ENCODE measurements around the gene SLC44A3. TPM values are rescaled to one million over a fixed set of nuclear protein-coding genes. Genes with fewer than 3 reads are reported as not detected.

The SLC44A3 gene
- total RNA-seq, 2 donors from 2014 or later = 55.4 to 71.4 TPM

GRCh38 chr1:94919241-94920030 is 99.3 kb downstream of the SLC44A3 start:
- Histone ChIP-seq H3K9ac (ENCODE audit: low read depth in 2 of 2, low read length in 2 of 2) (peak overlapping the region in 1 of 2 donors; percentile 22), H3K4me3 (no peak overlapping the region), H3K27ac (peak overlapping the region; percentile 41), H3K36me3 (no peaks in the 10 kb centered on the region), H3K4me1 (peaks cover 6% of the 10 kb centered on the region), H3K27me3 (no peaks in the 10 kb centered on the region), H3K9me3 (no peaks in the 10 kb centered on the region)
- peak; percentile 59 for DNase-seq
- TF ChIP-seq, protein P1, sequence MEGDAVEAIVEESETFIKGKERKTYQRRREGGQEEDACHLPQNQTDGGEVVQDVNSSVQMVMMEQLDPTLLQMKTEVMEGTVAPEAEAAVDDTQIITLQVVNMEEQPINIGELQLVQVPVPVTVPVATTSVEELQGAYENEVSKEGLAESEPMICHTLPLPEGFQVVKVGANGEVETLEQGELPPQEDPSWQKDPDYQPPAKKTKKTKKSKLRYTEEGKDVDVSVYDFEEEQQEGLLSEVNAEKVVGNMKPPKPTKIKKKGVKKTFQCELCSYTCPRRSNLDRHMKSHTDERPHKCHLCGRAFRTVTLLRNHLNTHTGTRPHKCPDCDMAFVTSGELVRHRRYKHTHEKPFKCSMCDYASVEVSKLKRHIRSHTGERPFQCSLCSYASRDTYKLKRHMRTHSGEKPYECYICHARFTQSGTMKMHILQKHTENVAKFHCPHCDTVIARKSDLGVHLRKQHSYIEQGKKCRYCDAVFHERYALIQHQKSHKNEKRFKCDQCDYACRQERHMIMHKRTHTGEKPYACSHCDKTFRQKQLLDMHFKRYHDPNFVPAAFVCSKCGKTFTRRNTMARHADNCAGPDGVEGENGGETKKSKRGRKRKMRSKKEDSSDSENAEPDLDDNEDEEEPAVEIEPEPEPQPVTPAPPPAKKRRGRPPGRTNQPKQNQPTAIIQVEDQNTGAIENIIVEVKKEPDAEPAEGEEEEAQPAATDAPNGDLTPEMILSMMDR (IDR thresholded peaks at IDR 0.05) = no peak
- intact Hi-C loops (cut with DNase I) = no loop called here

DNA sequence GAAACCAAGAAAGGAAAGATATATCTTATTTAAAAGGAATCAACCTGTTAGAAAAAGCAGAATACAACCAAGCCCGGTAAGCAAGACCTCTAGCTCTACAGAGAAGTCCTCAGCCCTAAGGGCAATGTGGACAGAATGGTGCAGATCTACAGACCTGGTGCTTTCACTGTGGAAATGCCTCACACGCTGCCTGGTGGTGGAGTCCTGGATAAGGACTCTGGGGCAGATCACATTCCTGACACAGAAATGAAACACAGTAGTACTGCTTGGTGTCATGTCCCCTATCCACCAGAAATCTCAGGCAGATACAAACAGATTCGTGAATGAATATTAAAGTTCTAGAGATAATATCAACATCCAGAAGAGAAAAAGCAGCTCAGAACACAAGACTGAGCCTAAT is 99.9 kb downstream of the SLC44A3 start:
- Histone ChIP-seq H3K4me1 (peaks cover 6% of the 10 kb centered on the region), H3K36me3 (no peaks in the 10 kb centered on the region), H3K9ac (ENCODE audit: low read depth in 2 of 2, low read length in 2 of 2) (peak overlapping the region in 1 of 2 donors; percentile 47), H3K27ac (peak overlapping the region; percentile 41), H3K4me3 (no peak overlapping the region), H3K27me3 (no peaks in the 10 kb centered on the region), H3K9me3 (no peaks in the 10 kb centered on the region)
- TF ChIP-seq, protein P1 (IDR thresholded peaks at IDR 0.05) = no peak
- intact Hi-C loops (cut with DNase I) = no loop called here
- DNase-seq = no peak

GRCh38 chr1:94921977-94922376 is 101.8 kb downstream of the SLC44A3 start:
- DNase-seq = no peak

DNA sequence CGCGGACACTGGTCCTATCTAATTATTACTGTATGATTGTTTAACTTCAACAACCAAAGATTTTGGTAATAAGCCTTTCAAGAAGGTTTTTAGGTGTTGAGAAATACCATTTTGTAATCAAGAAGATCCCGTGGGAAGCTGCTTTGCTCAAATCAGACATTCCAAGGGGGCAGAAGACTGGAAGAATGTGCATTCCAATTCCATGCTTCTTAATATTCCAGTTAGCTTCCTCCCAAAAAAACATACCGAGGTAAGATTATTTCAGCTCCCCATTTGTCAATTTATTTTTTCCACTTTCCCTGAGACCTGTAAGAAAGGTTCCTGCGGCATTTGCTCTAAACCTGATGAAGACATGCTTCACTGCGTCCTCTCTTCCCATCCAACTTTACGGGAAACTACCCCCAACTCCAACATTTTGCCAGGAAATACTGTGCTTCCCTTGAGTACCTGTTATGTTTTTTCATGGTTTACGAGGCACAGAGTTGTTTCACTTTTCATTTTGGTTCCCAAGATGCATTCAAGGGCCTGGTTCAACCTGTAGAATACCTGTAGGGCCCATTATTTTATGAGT is 102.7 kb downstream of the SLC44A3 start:
- TF ChIP-seq, protein P1 (IDR thresholded peaks at IDR 0.05) = no peak
- Histone ChIP-seq H3K9me3 (no peaks in the 10 kb centered on the region), H3K4me1 (peaks cover 6% of the 10 kb centered on the region), H3K27me3 (no peaks in the 10 kb centered on the region), H3K9ac (ENCODE audit: low read depth in 2 of 2, low read length in 2 of 2) (peak overlapping the region in 1 of 2 donors; percentile 73), H3K4me3 (no peak overlapping the region), H3K27ac (peak overlapping the region; percentile 5), H3K36me3 (no peaks in the 10 kb centered on the region)
- no peak for DNase-seq
- intact Hi-C loops (cut with DNase I) = no loop called here

More at GRCh38 chr1:94921977-94922376, 101.8 kb downstream of the SLC44A3 start:
- H3K27ac ChIP-seq = no peak overlapping the region
- no peaks in the 10 kb centered on the region for H3K9me3 ChIP-seq
- H3K4me3 ChIP-seq = no peak overlapping the region
- no peaks in the 10 kb centered on the region for H3K27me3 ChIP-seq
- H3K36me3 ChIP-seq = no peaks in the 10 kb centered on the region
- intact Hi-C loops (cut with DNase I) = no loop called here
- TF ChIP-seq, protein P1 (IDR thresholded peaks at IDR 0.05) = no peak
- no peak overlapping the region for H3K9ac ChIP-seq (ENCODE audit: low read depth in 2 of 2, low read length in 2 of 2)
- peaks cover 6% of the 10 kb centered on the region for H3K4me1 ChIP-seq

DNA sequence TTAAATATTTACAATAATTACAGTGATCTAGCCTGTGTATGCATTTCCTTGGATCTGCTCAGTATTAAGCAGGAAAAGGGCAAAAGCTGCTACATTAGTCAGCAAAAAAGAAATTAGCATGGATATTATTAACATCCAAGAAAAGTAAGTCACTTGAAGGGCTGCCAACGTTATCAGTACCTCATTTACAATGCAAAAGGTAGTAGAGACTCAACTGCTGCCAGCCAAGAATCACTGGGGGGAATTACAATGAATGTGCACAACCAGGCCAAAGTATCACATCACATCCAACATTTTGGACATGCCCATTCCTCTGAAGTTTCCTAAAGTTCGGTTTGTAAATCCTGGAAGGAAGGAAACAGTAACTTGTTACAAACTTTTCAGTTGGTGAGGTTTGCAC is 104.8 kb downstream of the SLC44A3 start:
- H3K9me3 ChIP-seq = no peaks in the 10 kb centered on the region
- peak overlapping the region; percentile 64 to 98 for H3K9ac ChIP-seq (ENCODE audit: low read depth in 2 of 2, low read length in 2 of 2)
- TF ChIP-seq, protein P1 (IDR thresholded peaks at IDR 0.05) = no peak
- peak overlapping the region; percentile 74 for H3K4me3 ChIP-seq
- no peak for DNase-seq
- H3K4me1 ChIP-seq = peaks cover 6% of the 10 kb centered on the region
- H3K27ac ChIP-seq = peak overlapping the region; percentile 98
- intact Hi-C loops (cut with DNase I) = loop anchor here (5.0 kb wide), 1 partner anchor 63 kb away; no protein-coding TSS in a partner anchor
- H3K27me3 ChIP-seq = no peaks in the 10 kb centered on the region
- no peaks in the 10 kb centered on the region for H3K36me3 ChIP-seq
